ENCODE measurements around the gene CDKN2A.
A peak's percentile ranks its signal among the peaks of the same experiment; 100 is the strongest.

CDKN2A gene

GRCh38 chr9:22009506-22009867 is 15.3 kb upstream of the CDKN2A start:
- CTCF ChIA-PET: interaction anchor here (0.6 to 3.2 kb wide), 13 partner anchors 9 to 813 kb away, joined by 3 to 18 read pairs (median 4); no protein-coding TSS in a partner anchor
- POLR2A ChIA-PET: interaction anchor here (1.3 to 3.0 kb wide), 7 partner anchors 9 to 229 kb away, joined by 3 to 24 read pairs (median 4); partner anchors contain the start of genes CDKN2A and CDKN2B-AS1
- TF ChIP-seq L3MBTL2 (conservative IDR thresholded peaks at IDR 0.05) (no peak), TARDBP (IDR thresholded peaks at IDR 0.05) (no peak), ARNT (IDR thresholded peaks at IDR 0.05) (no peak), NFRKB (IDR thresholded peaks at IDR 0.05) (no peak), FOXA1 (IDR thresholded peaks at IDR 0.05) (no peak), HDGF (IDR thresholded peaks at IDR 0.05; ENCODE audit: borderline replicate concordance) (no peak), FOXM1 (IDR thresholded peaks at IDR 0.05; ENCODE audit: borderline replicate concordance) (no peak), ELF4 (IDR thresholded peaks at IDR 0.05) (no peak), FOXK2 (IDR thresholded peaks at IDR 0.05) (no peak), SP1 (IDR thresholded peaks at IDR 0.05) (no peak), BHLHE40 (IDR thresholded peaks at IDR 0.05; ENCODE audit: borderline replicate concordance) (no peak), CTBP1 (IDR thresholded peaks at IDR 0.05; ENCODE audit: borderline replicate concordance) (no peak), SUZ12 (IDR thresholded peaks at IDR 0.05) (no peak), PKNOX1 (IDR thresholded peaks at IDR 0.05) (no peak; the same call in 1 of the 2 replicates)
- no peak for DNase-seq (ENCODE audit: extremely low spot score)

GRCh38 chr9:22008717-22009505 is 14.7 kb upstream of the CDKN2A start, which contains the start of gene CDKN2B:
Gene CDKN2B (minus strand): TSS chr9:22009305. CDS start chr9:22008953, 352 bp downstream.
- TF ChIP-seq NFRKB (IDR thresholded peaks at IDR 0.05) (no peak), PKNOX1 (IDR thresholded peaks at IDR 0.05) (peak; percentile 19; the same call in 1 of the 2 replicates), ELF4 (IDR thresholded peaks at IDR 0.05) (peak; percentile 41; the same call in 1 of the 2 replicates), HDGF (IDR thresholded peaks at IDR 0.05; ENCODE audit: borderline replicate concordance) (peak; percentile 66; the same call in 1 of the 2 replicates), CTBP1 (IDR thresholded peaks at IDR 0.05; ENCODE audit: borderline replicate concordance) (peak; percentile 16; the same call in 1 of the 2 replicates), SP1 (IDR thresholded peaks at IDR 0.05) (no peak), BHLHE40 (IDR thresholded peaks at IDR 0.05; ENCODE audit: borderline replicate concordance) (no peak), L3MBTL2 (conservative IDR thresholded peaks at IDR 0.05) (peak; percentile 33)
- DNase-seq (ENCODE audit: extremely low spot score): peak; percentile 100
- POLR2A ChIA-PET: interaction anchor here (1.3 to 3.0 kb wide), 9 partner anchors 10 to 230 kb away, joined by 3 to 24 read pairs (median 4); partner anchors contain the start of genes CDKN2A and CDKN2B-AS1
- CTCF ChIA-PET: interaction anchor here (0.6 to 3.2 kb wide), 17 partner anchors 8 to 812 kb away, joined by 3 to 18 read pairs (median 4); partner anchors contain the start of genes CDKN2A and CDKN2B-AS1

GRCh38 chr9:22008384-22008716 is 14.2 kb upstream of the CDKN2A start:
- DNase-seq (ENCODE audit: extremely low spot score): no peak
- TF ChIP-seq L3MBTL2 (conservative IDR thresholded peaks at IDR 0.05) (no peak), FOXK2 (IDR thresholded peaks at IDR 0.05) (no peak), NFRKB (IDR thresholded peaks at IDR 0.05) (no peak), ZNF384 (IDR thresholded peaks at IDR 0.05) (no peak), LEF1 (IDR thresholded peaks at IDR 0.05; ENCODE audit: borderline replicate concordance) (no peak), ELF4 (IDR thresholded peaks at IDR 0.05) (no peak), TARDBP (IDR thresholded peaks at IDR 0.05) (no peak)
- CTCF ChIA-PET: interaction anchor here (0.8 to 3.2 kb wide), 12 partner anchors 12 to 235 kb away, joined by 3 to 18 read pairs (median 8); partner anchors contain the start of genes CDKN2A and CDKN2B-AS1
- POLR2A ChIA-PET: interaction anchor here (1.2 to 3.0 kb wide), 8 partner anchors 10 to 230 kb away, joined by 4 to 24 read pairs (median 4); partner anchors contain the start of genes CDKN2A and CDKN2B-AS1

GRCh38 chr9:22005702-22006606 is 11.8 kb upstream of the CDKN2A start:
- CTCF ChIA-PET: interaction anchor here (1.0 to 3.2 kb wide), 5 partner anchors 103 to 238 kb away, joined by 3 to 18 read pairs (median 3); no protein-coding TSS in a partner anchor
- POLR2A ChIA-PET: no interaction called here

GRCh38 chr9:22005021-22005701 is 11.0 kb upstream of the CDKN2A start:
- TF ChIP-seq TARDBP (IDR thresholded peaks at IDR 0.05) (no peak), BHLHE40 (IDR thresholded peaks at IDR 0.05; ENCODE audit: borderline replicate concordance) (no peak), FOXA1 (IDR thresholded peaks at IDR 0.05) (no peak), ARNT (IDR thresholded peaks at IDR 0.05) (no peak), SUZ12 (IDR thresholded peaks at IDR 0.05) (no peak), LEF1 (IDR thresholded peaks at IDR 0.05; ENCODE audit: borderline replicate concordance) (no peak), FOXM1 (IDR thresholded peaks at IDR 0.05; ENCODE audit: borderline replicate concordance) (no peak), HDGF (IDR thresholded peaks at IDR 0.05; ENCODE audit: borderline replicate concordance) (no peak), CTBP1 (IDR thresholded peaks at IDR 0.05; ENCODE audit: borderline replicate concordance) (no peak), FOXK2 (IDR thresholded peaks at IDR 0.05) (no peak), SP1 (IDR thresholded peaks at IDR 0.05) (no peak), ZNF384 (IDR thresholded peaks at IDR 0.05) (no peak), ELF4 (IDR thresholded peaks at IDR 0.05) (no peak), NFRKB (IDR thresholded peaks at IDR 0.05) (no peak), PKNOX1 (IDR thresholded peaks at IDR 0.05) (no peak)
- ChIA-PET POLR2A (interaction anchor here (0.7 kb wide), 1 partner anchor 99 kb away, joined by 3 read pairs; no protein-coding TSS in a partner anchor), CTCF (no interaction called here)
- no peak for DNase-seq (ENCODE audit: extremely low spot score)

More at GRCh38 chr9:22005702-22006606, 11.8 kb upstream of the CDKN2A start:
- DNase-seq (ENCODE audit: extremely low spot score): no peak
- no peak for TF ChIP-seq FOXA1 (IDR thresholded peaks at IDR 0.05)
- no peak for TF ChIP-seq HDGF (IDR thresholded peaks at IDR 0.05; ENCODE audit: borderline replicate concordance)
- TF ChIP-seq TARDBP (IDR thresholded peaks at IDR 0.05): no peak
- TF ChIP-seq ZNF384 (IDR thresholded peaks at IDR 0.05): no peak
- TF ChIP-seq ARNT (IDR thresholded peaks at IDR 0.05): no peak
- TF ChIP-seq LEF1 (IDR thresholded peaks at IDR 0.05; ENCODE audit: borderline replicate concordance): no peak
